Mesodermal cell (in vitro differentiated cells): Measurements from ENCODE around the gene TNFRSF11A.

ENCODE experiments used
- H3K27ac ChIP-seq: 2 replicates; pipeline ENCODE4 v1.7.0; 2013; ENCODE audit warnings: mild to moderate bottlenecking, low read depth, low read length, moderate library complexity; ENCODE audit not compliant: severe bottlenecking
- H3K36me3 ChIP-seq: 2 replicates; pipeline ENCODE4 v1.7.1; 2013; ENCODE audit warnings: mild to moderate bottlenecking, low read length, moderate library complexity; ENCODE audit not compliant: control insufficient read depth, insufficient read depth
- H3K4me1 ChIP-seq: one replicate; pipeline ENCODE4 v1.7.1; 2013; ENCODE audit warnings: mild to moderate bottlenecking, low read length; ENCODE audit not compliant: insufficient read depth, control insufficient read depth, poor library complexity, severe bottlenecking
- H3K4me3 ChIP-seq: 2 replicates; pipeline ENCODE4 v1.7.0; 2013; ENCODE audit warnings: low read length, control low read depth, mild to moderate bottlenecking; ENCODE audit not compliant: insufficient read depth, poor library complexity, severe bottlenecking; ENCODE audit errors: extremely low read depth
- H3K9me3 ChIP-seq: 2 replicates; pipeline ENCODE4 v1.7.1; 2013; ENCODE audit warnings: mild to moderate bottlenecking, low read length, moderate library complexity; ENCODE audit not compliant: control insufficient read depth
- WGBS, 2 experiments: methylation state at CpG; one replicate each; pipeline ENCODE4 v1.1.5; 2013; ENCODE audit warnings: missing lambda C conversion rate in 2 of 2; ENCODE audit not compliant: insufficient coverage in 2 of 2; 5-methylcytosine and 5-hydroxymethylcytosine counted together

The TNFRSF11A gene

GRCh38 chr18:62288665-62289008 lies 36.5 kb upstream of the TNFRSF11A start:
- no peak overlapping the region for H3K4me3 ChIP-seq
- H3K9me3 ChIP-seq = no peaks in the 10 kb centered on the region
- 100% methylated on average over 1 of the region's 2 CpGs; no CpG with 5 or more reads in 1 of the 2 experiments for WGBS, 2 experiments
- H3K4me1 ChIP-seq = no peaks in the 10 kb centered on the region
- no peak overlapping the region for H3K27ac ChIP-seq
- H3K36me3 ChIP-seq = peaks cover 10% of the 10 kb centered on the region

- H3K36me3 ChIP-seq = peaks cover 10% of the 10 kb centered on the region
- H3K9me3 ChIP-seq = no peaks in the 10 kb centered on the region
- 80% methylated on average over 1 of the region's 2 CpGs; no CpG with 5 or more reads in 1 of the 2 experiments for whole genome bisulfite sequencing, 2 experiments
Observed at GRCh38 chr18:62289047-62289446, 36.1 kb upstream of the TNFRSF11A start.

GRCh38 chr18:62294073-62294472 lies 31.0 kb upstream of the TNFRSF11A start:
- H3K4me3 ChIP-seq = no peak overlapping the region
- peaks cover 13% of the 10 kb centered on the region for H3K36me3 ChIP-seq
- no peaks in the 10 kb centered on the region for H3K4me1 ChIP-seq
- no peaks in the 10 kb centered on the region for H3K9me3 ChIP-seq
- H3K27ac ChIP-seq = no peak overlapping the region

More at GRCh38 chr18:62289047-62289446, 36.1 kb upstream of the TNFRSF11A start:
- H3K4me1 ChIP-seq = no peaks in the 10 kb centered on the region
- no peak overlapping the region for H3K27ac ChIP-seq
- H3K4me3 ChIP-seq = no peak overlapping the region

DNA sequence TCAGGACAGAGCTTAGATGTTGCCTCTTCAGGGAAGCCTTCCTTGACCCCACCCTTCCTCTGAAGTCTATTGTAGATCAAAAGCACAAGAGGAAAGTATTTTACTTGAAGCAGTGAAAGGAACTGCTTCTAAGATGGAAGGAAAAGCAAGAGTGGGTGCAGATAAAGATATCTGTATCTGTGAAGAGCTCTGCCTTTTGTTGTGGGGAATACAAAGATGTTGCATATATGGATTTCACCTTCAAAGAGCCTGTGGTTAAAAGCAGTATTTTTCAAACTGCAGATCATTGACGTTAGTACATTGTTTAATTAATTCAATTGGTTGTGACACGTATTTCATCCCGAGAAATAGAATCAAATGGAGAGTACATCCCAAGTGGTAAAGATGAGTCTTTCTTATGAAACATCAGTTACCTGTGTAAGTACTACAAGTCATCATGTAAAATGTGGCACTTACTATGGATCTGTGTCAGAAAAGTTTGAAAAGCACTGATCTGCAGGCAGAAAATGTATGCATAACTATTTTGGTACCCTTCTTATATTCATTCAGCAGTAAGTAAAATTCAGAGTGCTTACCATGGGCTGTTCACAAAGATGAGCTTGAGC lies 24.6 kb upstream of the TNFRSF11A start:
- 100% methylated on average over 3 of the region's 3 CpGs; no CpG with 5 or more reads in 1 of the 2 experiments for WGBS, 2 experiments
- peaks cover 28% of the 10 kb centered on the region for H3K36me3 ChIP-seq
- H3K4me3 ChIP-seq = no peak overlapping the region
- H3K27ac ChIP-seq = no peak overlapping the region
- no peaks in the 10 kb centered on the region for H3K4me1 ChIP-seq
- no peaks in the 10 kb centered on the region for H3K9me3 ChIP-seq

DNA sequence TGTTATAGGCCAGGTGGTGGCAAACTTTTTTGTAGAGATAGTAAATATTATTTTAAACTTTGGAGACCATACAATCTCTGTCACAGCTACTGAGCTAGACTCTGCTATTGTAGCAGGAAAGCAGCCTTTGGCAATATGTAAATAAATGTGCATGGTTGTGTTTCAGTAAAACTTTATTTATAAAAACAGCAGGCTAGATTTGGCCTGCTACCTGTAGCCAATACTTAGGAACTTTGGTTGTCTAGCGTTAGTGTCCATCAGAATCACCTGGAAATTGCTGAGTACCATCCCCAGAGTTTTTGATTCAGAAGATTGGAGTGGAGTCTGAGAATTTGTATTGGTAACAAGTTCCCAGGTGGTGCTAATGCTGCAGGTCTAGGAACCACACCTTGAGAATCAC lies 23.8 kb upstream of the TNFRSF11A start:
- no peaks in the 10 kb centered on the region for H3K9me3 ChIP-seq
- H3K27ac ChIP-seq = no peak overlapping the region
- peaks cover 28% of the 10 kb centered on the region for H3K36me3 ChIP-seq
- 100% methylated on average over 1 of the region's 1 CpG; no CpG with 5 or more reads in 1 of the 2 experiments for WGBS, 2 experiments
- no peak overlapping the region for H3K4me3 ChIP-seq
- H3K4me1 ChIP-seq = no peaks in the 10 kb centered on the region

- Histone ChIP-seq H3K9me3 (no peaks in the 10 kb centered on the region), H3K36me3 (peaks cover 6% of the 10 kb centered on the region), H3K4me3 (no peak overlapping the region), H3K27ac (no peak overlapping the region), H3K4me1 (no peaks in the 10 kb centered on the region)
- 92 to 100% methylated on average over 1 of the region's 1 CpG for WGBS, 2 experiments
Observed at GRCh38 chr18:62312851-62313250, 12.3 kb upstream of the TNFRSF11A start.

DNA sequence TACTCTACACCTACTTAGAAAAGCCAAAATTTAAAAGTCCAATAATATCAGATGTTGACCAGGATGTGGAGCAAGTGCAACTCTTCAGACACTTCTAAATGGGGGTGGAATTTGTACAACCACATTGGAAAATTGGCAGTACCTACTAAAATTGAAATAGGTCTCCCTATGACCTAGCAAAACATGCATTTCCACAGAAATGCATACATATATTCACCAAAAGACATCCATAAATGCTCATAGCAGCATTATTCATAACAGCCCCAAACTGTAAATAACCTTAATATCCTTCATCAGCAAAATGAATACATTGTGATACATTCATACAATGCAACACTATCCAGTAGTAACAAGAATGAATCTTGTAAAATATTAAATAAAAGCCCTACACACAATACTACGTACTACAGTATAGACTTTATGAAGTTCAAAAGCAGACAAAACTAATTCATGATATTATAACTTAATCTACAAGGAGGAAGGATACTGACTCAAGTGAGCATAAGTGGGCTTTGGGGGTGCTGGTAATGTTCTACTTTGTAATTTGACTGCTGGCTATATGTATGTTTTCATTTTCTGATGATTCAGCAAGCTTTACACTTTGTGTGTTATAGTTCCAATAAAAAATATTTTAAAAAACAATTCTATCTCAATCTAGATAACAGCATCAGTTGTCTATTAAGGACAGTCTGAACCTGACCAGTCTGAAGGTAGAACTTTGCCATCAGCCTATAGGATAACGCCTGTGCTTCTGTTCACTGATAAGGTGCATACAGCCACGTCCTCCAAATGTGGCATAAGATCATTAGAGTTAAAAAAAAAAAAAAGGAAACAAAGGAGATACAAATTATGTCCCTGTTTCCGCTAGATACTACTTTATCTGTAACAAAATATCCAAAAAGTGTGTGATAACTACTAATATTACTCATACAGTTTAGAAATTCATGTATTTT lies 6.6 kb upstream of the TNFRSF11A start:
- WGBS, 2 experiments = 92 to 100% methylated on average over 1 to 2 of the region's 4 CpGs
- Histone ChIP-seq H3K36me3 (no peaks in the 10 kb centered on the region), H3K4me1 (no peaks in the 10 kb centered on the region), H3K27ac (no peak overlapping the region), H3K4me3 (no peak overlapping the region), H3K9me3 (no peaks in the 10 kb centered on the region)

- no peak overlapping the region for H3K4me3 ChIP-seq
- no peak overlapping the region for H3K27ac ChIP-seq
- peaks cover 7% of the 10 kb centered on the region for H3K4me1 ChIP-seq
- H3K36me3 ChIP-seq = no peaks in the 10 kb centered on the region
- 61 to 67% methylated on average over 1 to 3 of the region's 3 CpGs for WGBS, 2 experiments
- H3K9me3 ChIP-seq = no peaks in the 10 kb centered on the region
Observed at GRCh38 chr18:62321201-62321600, 3.9 kb upstream of the TNFRSF11A start.

- whole genome bisulfite sequencing, 2 experiments = 40 to 45% methylated on average over 1 to 4 of the region's 6 CpGs
- Histone ChIP-seq H3K9me3 (no peaks in the 10 kb centered on the region), H3K4me1 (peaks cover 7% of the 10 kb centered on the region), H3K4me3 (no peak overlapping the region), H3K27ac (no peak overlapping the region), H3K36me3 (no peaks in the 10 kb centered on the region)
Observed at GRCh38 chr18:62323483-62324180, 1.5 kb upstream of the TNFRSF11A start.

DNA sequence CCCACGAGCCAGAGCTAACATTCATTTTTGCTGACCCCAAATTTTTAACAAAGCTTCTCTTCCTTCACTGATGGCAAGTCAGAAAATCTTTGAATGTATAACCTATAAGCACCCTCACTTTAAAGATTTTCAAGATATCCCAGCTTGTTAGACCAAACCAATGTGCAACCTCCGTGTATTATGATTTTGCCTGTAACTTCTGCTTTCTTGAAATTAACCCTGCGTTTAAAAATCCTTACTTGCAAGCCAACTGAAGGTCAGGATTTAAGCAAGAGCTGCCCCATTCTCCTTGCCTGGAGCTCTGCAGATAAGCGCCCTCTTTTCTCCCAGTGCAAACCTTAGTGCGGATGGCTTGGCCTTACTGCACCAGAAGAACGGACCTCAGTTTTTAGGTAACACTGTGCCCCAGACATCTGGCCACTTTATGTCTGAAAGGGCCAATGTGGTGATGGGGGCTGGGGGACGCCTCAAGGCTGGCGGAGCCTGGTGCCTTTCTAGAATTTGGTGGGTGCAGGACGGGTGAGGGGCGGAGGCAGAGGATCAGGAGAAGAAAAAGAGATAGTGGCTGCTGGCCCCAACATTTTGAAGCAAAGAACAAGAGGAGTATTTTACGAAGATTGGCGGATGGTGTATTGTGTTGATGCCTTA lies 805 bp upstream of the TNFRSF11A start:
- Histone ChIP-seq H3K4me1 (peaks cover 7% of the 10 kb centered on the region), H3K27ac (peak overlapping the region; percentile 29), H3K9me3 (no peaks in the 10 kb centered on the region), H3K4me3 (no peak overlapping the region), H3K36me3 (no peaks in the 10 kb centered on the region)
- 70% methylated on average over 8 to 10 of the region's 12 CpGs for WGBS, 2 experiments
